ENCODE measurements around the gene VWA2. TPM values are rescaled to one million over a fixed set of nuclear protein-coding genes. Genes with fewer than 3 reads are reported as not detected.

The VWA2 gene
- total and polyA plus RNA-seq, 2 of the 4 experiments (the other 2 are of a cell fraction), result not detected

- no peak overlapping the region for H2AFZ ChIP-seq (replicated peaks; ENCODE audit: low read length, poor library complexity)
- H3K18ac ChIP-seq (ENCODE audit: low read depth, low read length), result no peak overlapping the region
- H3K27ac ChIP-seq (ENCODE audit: insufficient read depth, low read length), result no peak overlapping the region
- H2BK5ac ChIP-seq (ENCODE audit: low read depth, low read length, poor library complexity, severe bottlenecking), result no peak overlapping the region
- H3K9me1 ChIP-seq (ENCODE audit: insufficient read depth, low read length), result no peaks in the 10 kb centered on the region
- ChIA-PET POLR2A (ENCODE audit: unreplicated experiment) (no interaction called here), CTCF (no interaction called here)
- no peak overlapping the region for H2BK20ac ChIP-seq (ENCODE audit: low read depth, low read length)
- no peak for DNase-seq
- no peak for TF ChIP-seq NFE2L2 (IDR thresholded peaks at IDR 0.05; ENCODE audit: low read depth, low read length)
- no peak for TF ChIP-seq MXI1 (IDR thresholded peaks at IDR 0.05; ENCODE audit: borderline replicate concordance, low read depth, low read length)
- TF ChIP-seq POLR2A (IDR thresholded peaks at IDR 0.05; ENCODE audit: low read depth, low read length), result no peak
- TF ChIP-seq, protein P1, sequence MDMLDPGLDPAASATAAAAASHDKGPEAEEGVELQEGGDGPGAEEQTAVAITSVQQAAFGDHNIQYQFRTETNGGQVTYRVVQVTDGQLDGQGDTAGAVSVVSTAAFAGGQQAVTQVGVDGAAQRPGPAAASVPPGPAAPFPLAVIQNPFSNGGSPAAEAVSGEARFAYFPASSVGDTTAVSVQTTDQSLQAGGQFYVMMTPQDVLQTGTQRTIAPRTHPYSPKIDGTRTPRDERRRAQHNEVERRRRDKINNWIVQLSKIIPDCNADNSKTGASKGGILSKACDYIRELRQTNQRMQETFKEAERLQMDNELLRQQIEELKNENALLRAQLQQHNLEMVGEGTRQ (IDR thresholded peaks at IDR 0.05; ENCODE audit: low read depth, low read length), result no peak
- TF ChIP-seq CHD1 (IDR thresholded peaks at IDR 0.05; ENCODE audit: low read depth, low read length), result no peak
- no peak for TF ChIP-seq CEBPB (IDR thresholded peaks at IDR 0.05; ENCODE audit: low read depth, low read length)
- TF ChIP-seq RFX5 (IDR thresholded peaks at IDR 0.05; ENCODE audit: low read depth, low read length), result no peak
- no peak for TF ChIP-seq FOS (IDR thresholded peaks at IDR 0.05; ENCODE audit: low read depth, low read length)
- TF ChIP-seq BHLHE40 (IDR thresholded peaks at IDR 0.05; ENCODE audit: low read depth, low read length), result no peak
- no peak for TF ChIP-seq CTCF (conservative IDR thresholded peaks at IDR 0.05; ENCODE audit: low read depth, low read length)
- TF ChIP-seq SMC3 (IDR thresholded peaks at IDR 0.05; ENCODE audit: low read depth, low read length), result no peak
- TF ChIP-seq MAZ (IDR thresholded peaks at IDR 0.05; ENCODE audit: borderline replicate concordance, low read depth, low read length), result no peak
- no peak for TF ChIP-seq MAFK (IDR thresholded peaks at IDR 0.05; ENCODE audit: low read depth, low read length)
- TF ChIP-seq, protein P2, sequence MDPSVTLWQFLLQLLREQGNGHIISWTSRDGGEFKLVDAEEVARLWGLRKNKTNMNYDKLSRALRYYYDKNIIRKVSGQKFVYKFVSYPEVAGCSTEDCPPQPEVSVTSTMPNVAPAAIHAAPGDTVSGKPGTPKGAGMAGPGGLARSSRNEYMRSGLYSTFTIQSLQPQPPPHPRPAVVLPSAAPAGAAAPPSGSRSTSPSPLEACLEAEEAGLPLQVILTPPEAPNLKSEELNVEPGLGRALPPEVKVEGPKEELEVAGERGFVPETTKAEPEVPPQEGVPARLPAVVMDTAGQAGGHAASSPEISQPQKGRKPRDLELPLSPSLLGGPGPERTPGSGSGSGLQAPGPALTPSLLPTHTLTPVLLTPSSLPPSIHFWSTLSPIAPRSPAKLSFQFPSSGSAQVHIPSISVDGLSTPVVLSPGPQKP (IDR thresholded peaks at IDR 0.05; ENCODE audit: borderline replicate concordance, low read depth, low read length), result no peak
- no peaks in the 10 kb centered on the region for H3K36me3 ChIP-seq (ENCODE audit: control insufficient read depth, insufficient read depth, low read length)
- H3K4me2 ChIP-seq (ENCODE audit: low read depth, low read length), result no peak overlapping the region
- no peak overlapping the region for H3K23ac ChIP-seq (ENCODE audit: low read depth, low read length)
- H3K4me3 ChIP-seq (ENCODE audit: insufficient read depth, low read depth, low read length), result no peak overlapping the region
- H3K14ac ChIP-seq (replicated peaks; ENCODE audit: low read depth, low read length), result no peak overlapping the region
- no peak overlapping the region for H2BK15ac ChIP-seq (ENCODE audit: low read depth, low read length)
- H4K20me1 ChIP-seq (ENCODE audit: insufficient read depth, low read length), result no peaks in the 10 kb centered on the region
- H3K79me1 ChIP-seq (ENCODE audit: low read depth in 1 of 2, low read length in 2 of 2), result no peaks in the 10 kb centered on the region
- no peak for ATAC-seq (ENCODE audit: low read depth)
- H4K91ac ChIP-seq (ENCODE audit: insufficient read depth, low read depth, low read length), result no peak overlapping the region
- no peak overlapping the region for H3K56ac ChIP-seq (ENCODE audit: extremely low read depth, insufficient read depth, low read length)
- no CpG with 5 or more reads among the region's 3 CpGs for WGBS, 2 experiments (ENCODE audit: extremely low coverage in 2 of 2, insufficient read length in 1 of 2)
- H4K5ac ChIP-seq (ENCODE audit: low read depth, low read length), result no peak overlapping the region
- H2AK5ac ChIP-seq (ENCODE audit: low read depth, low read length), result no peak overlapping the region
- H3K9ac ChIP-seq (ENCODE audit: low read depth, low read length), result no peak overlapping the region
- H4K8ac ChIP-seq (ENCODE audit: low read depth in 2 of 2, low read length in 2 of 2), result no peak overlapping the region
- no peaks in the 10 kb centered on the region for H3K9me3 ChIP-seq (ENCODE audit: control insufficient read depth, insufficient read depth, low read length)
- H3K4ac ChIP-seq (ENCODE audit: low read depth, low read length), result no peak overlapping the region
- no peak overlapping the region for H2BK120ac ChIP-seq (ENCODE audit: low read depth, low read length)
- dilution Hi-C loops (cut with HindIII; ENCODE audit: low sequenced_read_pairs, unreplicated experiment) (no loop called here), in situ Hi-C loops (cut with MboI; ENCODE audit: low sequenced_read_pairs) (no loop called here), intact Hi-C loops (cut with micrococcal nuclease) (no loop called here)
- H3K4me1 ChIP-seq (ENCODE audit: control insufficient read depth, insufficient read depth, low read length), result no peaks in the 10 kb centered on the region
- H2AK9ac ChIP-seq (replicated peaks; ENCODE audit: low read depth, low read length, poor library complexity), result no peak overlapping the region
- H3K27me3 ChIP-seq (ENCODE audit: control insufficient read depth, insufficient read depth, low read length), result peaks cover 24% of the 10 kb centered on the region
- BruUV-seq (replicated peaks), result no TSS peak
Measured at GRCh38 chr10:114228156-114228555, 10.9 kb upstream of the VWA2 start.
